HCT116 (cell line): ENCODE data around the gene CELF1. TPM values are rescaled to one million over a fixed set of nuclear protein-coding genes. Genes with fewer than 3 reads are reported as not detected.

Experiments used
- ATAC-seq: fragments of 200-7000 bp; cut with Tn5 transposase; 2 replicates; pipeline ENCODE4 v1.9.1; 2020; ENCODE audit warnings: mild to moderate bottlenecking, moderate library complexity
- BruUV-seq: library from RNA; stranded (reverse); fragments of 400-500 nt; replicated peaks from 2 replicates; lab custom pipeline; 2021; lab: Mats Ljungman, UMichigan
- CTCF ChIA-PET: fragments of 300-600 bp; sonication (Branson Sonifier 250); formaldehyde crosslinking; loops from one replicate; lab custom pipeline; 2021; ENCODE audit warnings: antibody characterized with exemption; lab: Charles Lee
- POLR2A ChIA-PET: fragments of 300-600, 350-600 bp; sonication (Branson Sonifier 250); formaldehyde crosslinking; loops from one replicate; lab custom pipeline; 2021; ENCODE audit warnings: antibody characterized with exemption; lab: Charles Lee
- RAD21 ChIA-PET, 2 experiments: fragments of 300-600 bp; sonication (Branson Sonifier 250); formaldehyde crosslinking; loops; one replicate each; lab custom pipeline; 2023; ENCODE audit warnings: low total read pairs in 2 of 2; ENCODE audit not compliant: uncharacterized antibody in 2 of 2, unreplicated experiment in 2 of 2, low non-redundant PET in 1 of 2; lab: Charles Lee
- DNase-seq: peaks from one replicate; pipeline ENCODE4 v3.0.0-alpha.2; 2010; ENCODE audit warnings: low read depth, low spot score
- H2AFZ ChIP-seq: fragments of 200-600 bp; shearing (Covaris generic), sonication (generic); 2 replicates; pipeline ENCODE4 v1.6.1; 2017; ENCODE audit warnings: low read depth, mixed run types, mixed read lengths, antibody characterized with exemption, low read length; ENCODE audit not compliant: poor library complexity, severe bottlenecking
- H3K27ac ChIP-seq: 2 replicates; pipeline ENCODE4 v1.5.1; 2012; ENCODE audit warnings: low read depth, low read length
- H3K27me3 ChIP-seq: fragments of 200-600 bp; sonication (generic); 2 replicates; pipeline ENCODE4 v1.6.1; 2016; ENCODE audit warnings: mixed run types, low read length, mixed read lengths; ENCODE audit not compliant: insufficient read depth
- H3K36me3 ChIP-seq, 2 experiments: fragments of 200-500 bp in 1 of 2; fragments of 200-600 bp in 1 of 2; sonication (Bioruptor generic) in 1 of 2; sonication (generic) in 1 of 2; 2 replicates each; pipeline versions ENCODE4 v1.5.1 to v1.6.1; 2014 to 2016; ENCODE audit warnings: low read length in 2 of 2, inconsistent platforms in 1 of 2, mixed read lengths in 1 of 2, mixed run types in 1 of 2; ENCODE audit not compliant: insufficient read depth in 2 of 2, control insufficient read depth in 1 of 2
- H3K4me1 ChIP-seq, 2 experiments: fragments of 200-600 bp in 1 of 2; sonication (generic) in 1 of 2; 2 replicates each; pipeline versions ENCODE4 v1.5.1 to v1.6.1; 2012 to 2017; ENCODE audit warnings: low read length in 2 of 2, inconsistent platforms in 1 of 2, mild to moderate bottlenecking in 1 of 2, mixed read lengths in 1 of 2, mixed run types in 1 of 2, moderate library complexity in 1 of 2; ENCODE audit not compliant: insufficient read depth in 2 of 2, control insufficient read depth in 1 of 2
- H3K4me2 ChIP-seq: fragments of 200-600 bp; sonication (generic); 2 replicates; pipeline ENCODE4 v1.6.1; 2017; ENCODE audit warnings: mixed run types, low read length, mixed read lengths
- H3K4me3 ChIP-seq, 2 experiments: fragments of 200-600 bp in 1 of 2; sonication (generic) in 1 of 2; replicated peaks in 1 of 2; 2 replicates each; pipeline ENCODE4 v1.5.1; 2011 to 2016; ENCODE audit warnings: low read length in 2 of 2, control low read depth in 1 of 2, low read depth in 1 of 2, mild to moderate bottlenecking in 1 of 2, mixed read lengths in 1 of 2, mixed run types in 1 of 2
- H3K79me2 ChIP-seq: fragments of 200-600 bp; sonication (generic); 2 replicates; pipeline ENCODE4 v1.6.1; 2017; ENCODE audit warnings: mild to moderate bottlenecking, mixed run types, low read length, moderate library complexity, mixed read lengths; ENCODE audit not compliant: insufficient read depth
- H3K9ac ChIP-seq: fragments of 200-600 bp; sonication (generic); 2 replicates; pipeline ENCODE4 v1.6.1; 2016; ENCODE audit warnings: low read length, mixed read lengths
- H3K9me2 ChIP-seq: fragments of 200-600 bp; sonication (generic), shearing (Covaris generic); 2 replicates; pipeline ENCODE4 v1.6.1; 2017; ENCODE audit warnings: mixed run types, mild to moderate bottlenecking, moderate library complexity; ENCODE audit not compliant: insufficient read depth
- H3K9me3 ChIP-seq, 2 experiments: fragments of 200-500 bp in 1 of 2; fragments of 200-600 bp in 1 of 2; sonication (Bioruptor generic) in 1 of 2; sonication (generic) in 1 of 2; 2 replicates each; pipeline ENCODE4 v1.6.1; 2014 to 2017; ENCODE audit warnings: low read length in 2 of 2, mixed read lengths in 2 of 2, inconsistent platforms in 1 of 2, low read depth in 1 of 2, mild to moderate bottlenecking in 1 of 2, mixed run types in 1 of 2, moderate library complexity in 1 of 2; ENCODE audit not compliant: control insufficient read depth in 1 of 2, insufficient read depth in 1 of 2
- H4K20me1 ChIP-seq: fragments of 200-600 bp; sonication (generic), shearing (Covaris generic); 2 replicates; pipeline ENCODE4 v1.6.1; 2017; ENCODE audit warnings: mixed run types, mild to moderate bottlenecking, moderate library complexity; ENCODE audit not compliant: insufficient read depth
- CBX3 ChIP-seq: IDR thresholded peaks from 2 replicates; pipeline ENCODE4 v1.6.1; 2012; ENCODE audit warnings: low read depth
- CEBPB ChIP-seq: IDR thresholded peaks from 2 replicates; pipeline ENCODE4 v1.6.1; 2012; ENCODE audit warnings: low read depth
- EGR1 ChIP-seq: IDR thresholded peaks from 2 replicates; pipeline ENCODE4 v1.6.1; 2012; ENCODE audit warnings: low read depth
- EZH2 ChIP-seq: fragments of 200-600 bp; sonication (generic); IDR thresholded peaks from 2 replicates; pipeline ENCODE4 v1.6.1; 2017; ENCODE audit warnings: antibody characterized with exemption, mixed run types
- EZH2phosphoT487 ChIP-seq: fragments of 200-600 bp; IDR thresholded peaks from 2 replicates; pipeline ENCODE4 v1.6.1; 2018; ENCODE audit warnings: antibody characterized with exemption, borderline replicate concordance
- FOSL1 ChIP-seq: IDR thresholded peaks from 2 replicates; pipeline ENCODE4 v1.6.1; 2012; ENCODE audit warnings: low read depth
- JUND ChIP-seq: IDR thresholded peaks from 2 replicates; pipeline ENCODE4 v1.6.1; 2012
- RAD21 ChIP-seq: IDR thresholded peaks from 2 replicates; pipeline ENCODE4 v1.6.1; 2012; ENCODE audit warnings: low read depth, mild to moderate bottlenecking
- SP1 ChIP-seq: IDR thresholded peaks from 2 replicates; pipeline ENCODE4 v1.6.1; 2012; ENCODE audit warnings: low read depth
- SRF ChIP-seq: IDR thresholded peaks from 2 replicates; pipeline ENCODE4 v1.6.1; 2012; ENCODE audit warnings: low read depth
- YY1 ChIP-seq: IDR thresholded peaks from 2 replicates; pipeline ENCODE4 v1.6.1; 2011; ENCODE audit warnings: low read length, low read depth, moderate library complexity, mild to moderate bottlenecking; ENCODE audit not compliant: insufficient replicate concordance; ENCODE audit errors: extremely low read depth
- ZFX ChIP-seq: fragments of 450-650 bp; IDR thresholded peaks from 2 replicates; pipeline ENCODE4 v1.6.1; 2017
- ZNF274 ChIP-seq: fragments of 200-500 bp; sonication (Bioruptor generic); IDR thresholded peaks from 2 replicates; pipeline ENCODE4 v1.6.1; 2014; ENCODE audit warnings: mild to moderate bottlenecking, low read depth, low read length, inconsistent platforms
- intact Hi-C: fragments of 100-400 bp; cut with micrococcal nuclease; formaldehyde crosslinking; loops from 2 replicates; pipeline ENCODE4 v1.10.0; 2022
- total RNA-seq: library from RNA; stranded (reverse); gene quantifications from one replicate; pipeline ENCODE4 v1.2.1, GENCODE V29; 2021; ENCODE audit not compliant: unreplicated experiment
- TF ChIP-seq, protein P1 (sequence below), 3 experiments: fragments of 200-600 bp in 1 of 3; sonication (generic) in 1 of 3; IDR thresholded peaks in 2 of 3; conservative IDR thresholded peaks in 1 of 3; 2 replicates each; pipeline ENCODE4 v1.5.1; 2012 to 2017; ENCODE audit warnings: low read depth in 2 of 3, low read length in 2 of 3, antibody characterized with exemption in 1 of 3, borderline replicate concordance in 1 of 3, control low read depth in 1 of 3, mild to moderate bottlenecking in 1 of 3, mixed read lengths in 1 of 3, mixed run types in 1 of 3, moderate library complexity in 1 of 3; ENCODE audit not compliant: insufficient read depth in 1 of 3
- TF ChIP-seq, protein P2 (sequence below): IDR thresholded peaks from 2 replicates; pipeline ENCODE4 v1.6.1; 2012
- TF ChIP-seq, protein P3 (sequence below): IDR thresholded peaks from 2 replicates; pipeline ENCODE4 v1.6.1; 2012
- TF ChIP-seq, protein P4 (sequence below): IDR thresholded peaks from 2 replicates; pipeline ENCODE4 v1.6.1; 2011; ENCODE audit warnings: mild to moderate bottlenecking, low read length, moderate library complexity; ENCODE audit not compliant: insufficient replicate concordance; ENCODE audit errors: extremely low read depth

The CELF1 gene
- total RNA-seq, 1 experiment from 2014 or later: 133 TPM

DNA sequence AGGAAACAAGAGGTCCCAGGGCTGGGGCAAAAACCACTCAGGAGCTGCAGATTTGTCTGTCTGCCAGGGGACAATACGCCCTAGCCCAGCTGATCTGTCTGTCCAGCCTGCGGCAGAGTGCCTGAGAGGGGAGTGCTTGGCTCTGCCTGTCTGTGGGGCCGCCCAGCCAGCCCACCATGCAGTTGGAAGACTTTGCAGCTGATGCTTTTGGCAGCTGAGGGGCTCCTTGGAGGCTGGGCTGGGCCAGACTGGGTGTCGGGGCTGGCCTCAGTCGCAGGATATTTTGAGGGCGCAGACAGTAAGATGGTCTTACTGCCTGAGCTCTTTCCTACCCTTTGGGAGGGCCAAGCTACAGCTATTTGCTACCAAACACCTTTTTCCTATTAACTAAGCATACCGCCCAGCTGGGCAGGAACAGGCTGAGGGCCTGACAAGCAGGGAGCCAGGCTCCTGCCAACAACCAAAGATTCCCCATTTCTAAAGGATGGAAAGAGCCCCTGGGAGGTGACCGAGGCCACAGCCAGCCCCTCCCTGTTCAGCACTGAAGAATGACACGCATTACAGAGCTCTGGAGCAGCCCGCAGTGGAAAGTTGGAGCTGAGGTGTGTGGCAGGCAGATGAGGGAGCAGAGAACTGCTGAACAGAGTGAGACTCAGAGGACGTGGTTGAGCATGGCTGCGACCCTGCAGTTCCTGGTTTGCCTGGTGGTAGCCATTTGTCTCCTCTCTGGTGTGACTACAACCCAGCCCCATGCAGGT, 33.3 kb upstream of the CELF1 start, which contains the start of gene FAM180B (continued):
- TF ChIP-seq, protein P1, sequence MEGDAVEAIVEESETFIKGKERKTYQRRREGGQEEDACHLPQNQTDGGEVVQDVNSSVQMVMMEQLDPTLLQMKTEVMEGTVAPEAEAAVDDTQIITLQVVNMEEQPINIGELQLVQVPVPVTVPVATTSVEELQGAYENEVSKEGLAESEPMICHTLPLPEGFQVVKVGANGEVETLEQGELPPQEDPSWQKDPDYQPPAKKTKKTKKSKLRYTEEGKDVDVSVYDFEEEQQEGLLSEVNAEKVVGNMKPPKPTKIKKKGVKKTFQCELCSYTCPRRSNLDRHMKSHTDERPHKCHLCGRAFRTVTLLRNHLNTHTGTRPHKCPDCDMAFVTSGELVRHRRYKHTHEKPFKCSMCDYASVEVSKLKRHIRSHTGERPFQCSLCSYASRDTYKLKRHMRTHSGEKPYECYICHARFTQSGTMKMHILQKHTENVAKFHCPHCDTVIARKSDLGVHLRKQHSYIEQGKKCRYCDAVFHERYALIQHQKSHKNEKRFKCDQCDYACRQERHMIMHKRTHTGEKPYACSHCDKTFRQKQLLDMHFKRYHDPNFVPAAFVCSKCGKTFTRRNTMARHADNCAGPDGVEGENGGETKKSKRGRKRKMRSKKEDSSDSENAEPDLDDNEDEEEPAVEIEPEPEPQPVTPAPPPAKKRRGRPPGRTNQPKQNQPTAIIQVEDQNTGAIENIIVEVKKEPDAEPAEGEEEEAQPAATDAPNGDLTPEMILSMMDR (IDR thresholded peaks at IDR 0.05 in 2 of 3, conservative IDR thresholded peaks at IDR 0.05 in 1 of 3; ENCODE audit: borderline replicate concordance in 1 of 3, insufficient read depth in 1 of 3, low read depth in 2 of 3, low read length in 2 of 3): no peak
- TF ChIP-seq CBX3 (no peak), EZH2 (no peak)

DNA sequence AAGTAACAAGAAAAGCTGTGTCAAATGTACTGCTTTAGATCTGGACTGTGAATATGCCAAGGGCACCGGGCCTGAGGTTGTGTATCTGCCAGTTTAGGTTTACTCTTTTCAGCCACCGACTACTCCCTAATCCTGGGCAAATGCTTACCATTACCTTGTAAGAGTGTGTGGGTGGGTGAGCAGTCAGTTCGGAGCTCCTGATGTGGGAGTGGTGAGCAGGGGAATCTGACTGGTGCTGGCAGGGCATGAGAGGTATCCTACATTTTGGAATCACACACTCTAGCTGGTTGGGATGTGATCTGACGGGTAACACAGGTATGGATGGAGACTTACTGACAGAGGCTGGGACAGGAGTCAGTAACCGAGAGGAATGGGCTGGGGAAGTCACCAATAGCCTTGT, 30.9 kb upstream of the CELF1 start:
- CTCF ChIA-PET: no interaction called here
- DNase-seq (no peak), ATAC-seq (no peak)
- Histone ChIP-seq H3K36me3 (peaks cover 22 to 38% of the 10 kb centered on the region in 2 experiments), H3K27me3 (no peaks in the 10 kb centered on the region), H2AFZ (no peak overlapping the region), H3K79me2 (peaks cover 35% of the 10 kb centered on the region), H3K27ac (no peak overlapping the region), H3K9me2 (no peaks in the 10 kb centered on the region), H3K4me3 (no peak overlapping the region), H3K4me2 (no peak overlapping the region), H3K9me3 (no peaks in the 10 kb centered on the region), H3K4me1 (peaks cover 5 to 10% of the 10 kb centered on the region in 2 experiments; a peak in 2 of 4 replicates), H3K9ac (no peak overlapping the region), H4K20me1 (no peaks in the 10 kb centered on the region)
- intact Hi-C loops: no loop called here
- RAD21 ChIA-PET: no interaction called here
- POLR2A ChIA-PET: no interaction called here
- TF ChIP-seq CEBPB: no peak
- no peak for TF ChIP-seq SP1
- no peak for TF ChIP-seq CBX3
- no peak for TF ChIP-seq FOSL1
- TF ChIP-seq, protein P1 (IDR thresholded peaks at IDR 0.05 in 2 of 3, conservative IDR thresholded peaks at IDR 0.05 in 1 of 3; ENCODE audit: borderline replicate concordance in 1 of 3, insufficient read depth in 1 of 3, low read depth in 2 of 3, low read length in 2 of 3): no peak
- TF ChIP-seq ZFX: no peak
- TF ChIP-seq, protein P2, sequence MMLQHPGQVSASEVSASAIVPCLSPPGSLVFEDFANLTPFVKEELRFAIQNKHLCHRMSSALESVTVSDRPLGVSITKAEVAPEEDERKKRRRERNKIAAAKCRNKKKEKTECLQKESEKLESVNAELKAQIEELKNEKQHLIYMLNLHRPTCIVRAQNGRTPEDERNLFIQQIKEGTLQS: no peak
- TF ChIP-seq EGR1: no peak
- TF ChIP-seq, protein P3, sequence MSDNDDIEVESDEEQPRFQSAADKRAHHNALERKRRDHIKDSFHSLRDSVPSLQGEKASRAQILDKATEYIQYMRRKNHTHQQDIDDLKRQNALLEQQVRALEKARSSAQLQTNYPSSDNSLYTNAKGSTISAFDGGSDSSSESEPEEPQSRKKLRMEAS: no peak
- TF ChIP-seq SRF: no peak
- TF ChIP-seq ZNF274: no peak
- TF ChIP-seq RAD21: no peak
- no peak for TF ChIP-seq EZH2phosphoT487
- no peak for TF ChIP-seq JUND
- TF ChIP-seq, protein P4, sequence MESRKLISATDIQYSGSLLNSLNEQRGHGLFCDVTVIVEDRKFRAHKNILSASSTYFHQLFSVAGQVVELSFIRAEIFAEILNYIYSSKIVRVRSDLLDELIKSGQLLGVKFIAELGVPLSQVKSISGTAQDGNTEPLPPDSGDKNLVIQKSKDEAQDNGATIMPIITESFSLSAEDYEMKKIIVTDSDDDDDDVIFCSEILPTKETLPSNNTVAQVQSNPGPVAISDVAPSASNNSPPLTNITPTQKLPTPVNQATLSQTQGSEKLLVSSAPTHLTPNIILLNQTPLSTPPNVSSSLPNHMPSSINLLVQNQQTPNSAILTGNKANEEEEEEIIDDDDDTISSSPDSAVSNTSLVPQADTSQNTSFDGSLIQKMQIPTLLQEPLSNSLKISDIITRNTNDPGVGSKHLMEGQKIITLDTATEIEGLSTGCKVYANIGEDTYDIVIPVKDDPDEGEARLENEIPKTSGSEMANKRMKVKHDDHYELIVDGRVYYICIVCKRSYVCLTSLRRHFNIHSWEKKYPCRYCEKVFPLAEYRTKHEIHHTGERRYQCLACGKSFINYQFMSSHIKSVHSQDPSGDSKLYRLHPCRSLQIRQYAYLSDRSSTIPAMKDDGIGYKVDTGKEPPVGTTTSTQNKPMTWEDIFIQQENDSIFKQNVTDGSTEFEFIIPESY: no peak
- TF ChIP-seq YY1: no peak
- BruUV-seq: no TSS peak
